Measurements from ENCODE around the gene USP24.

GRCh38 chr1:55217226-55217986 lies 2.2 kb upstream of the USP24 start:
- TF ChIP-seq POLR2AphosphoS5 (IDR thresholded peaks at IDR 0.05; ENCODE audit: borderline replicate concordance, low read depth, low read length) (no peak), EZH2 (IDR thresholded peaks at IDR 0.05) (no peak), FOXP2 (optimal IDR thresholded peaks at IDR 0.05; ENCODE audit: control extremely low read depth, extremely low read length, insufficient read depth) (no peak)

Measured in SK-N-MC (cell line).